PC-3 (cell line): ENCODE measurements around the gene RPS3. TPM values are rescaled to one million over a fixed set of nuclear protein-coding genes. Genes with fewer than 3 reads are reported as not detected.
A peak's percentile ranks its signal among the peaks of the same experiment; 100 is the strongest.

ENCODE experiments used
- ATAC-seq: fragments of 200-7000 bp; cut with Tn5 transposase; 2 replicates; pipeline ENCODE4 v1.9.1; 2020; ENCODE audit warnings: mild to moderate bottlenecking, moderate library complexity
- BruUV-seq: library from RNA; stranded (reverse); fragments of 400-500 nt; replicated peaks from 2 replicates; lab custom pipeline; 2021; lab: Mats Ljungman, UMichigan
- CTCF ChIA-PET: fragments of 300-600 bp; sonication (Branson Sonifier 250); formaldehyde crosslinking; loops from one replicate; lab custom pipeline; 2022; ENCODE audit warnings: antibody characterized with exemption; lab: Charles Lee
- POLR2A ChIA-PET: fragments of 300-600 bp; sonication (Branson Sonifier 250); formaldehyde crosslinking; loops from one replicate; lab custom pipeline; 2022; ENCODE audit warnings: antibody characterized with exemption; ENCODE audit not compliant: unreplicated experiment; lab: Charles Lee
- DNase-seq: peaks from one replicate; pipeline ENCODE4 v3.0.0-alpha.2; 2015
- H2AFZ ChIP-seq: fragments of 300-600 bp; sonication (generic); 2 replicates; pipeline ENCODE4 v1.6.0; 2016; ENCODE audit warnings: antibody characterized with exemption, low read length
- H3F3A ChIP-seq: fragments of 300-600 bp; sonication (generic); one replicate; pipeline ENCODE4 v1.6.0; 2017; ENCODE audit warnings: antibody characterized with exemption, low read length, control low read depth, mild to moderate bottlenecking; ENCODE audit not compliant: unreplicated experiment
- H3K27ac ChIP-seq: fragments of 300-600 bp; sonication (generic); 2 replicates; pipeline ENCODE4 v1.5.1; 2016; ENCODE audit warnings: mild to moderate bottlenecking, low read length
- H3K27me3 ChIP-seq: fragments of 300-600 bp; sonication (generic); 2 replicates; pipeline ENCODE4 v1.6.1; 2016; ENCODE audit warnings: low read length, mixed read lengths
- H3K36me3 ChIP-seq: fragments of 300-600 bp; sonication (generic); 2 replicates; pipeline ENCODE4 v1.6.1; 2016; ENCODE audit warnings: low read depth, mixed run types, low read length, mixed read lengths
- H3K4me1 ChIP-seq: fragments of 300-600 bp; sonication (generic); 2 replicates; pipeline ENCODE4 v1.5.1; 2016; ENCODE audit warnings: low read length; ENCODE audit not compliant: insufficient read depth
- H3K4me2 ChIP-seq: fragments of 300-600 bp; sonication (generic); 2 replicates; pipeline ENCODE4 v1.6.0; 2016; ENCODE audit warnings: low read length
- H3K4me3 ChIP-seq: fragments of 300-600 bp; sonication (generic); 2 replicates; pipeline ENCODE4 v1.5.1; 2016; ENCODE audit warnings: mild to moderate bottlenecking, low read length, mixed read lengths
- H3K79me2 ChIP-seq: fragments of 300-600 bp; sonication (generic); 2 replicates; pipeline ENCODE4 v1.6.1; 2017; ENCODE audit warnings: low read length, mixed read lengths
- H3K9ac ChIP-seq: fragments of 300-600 bp; sonication (generic); 2 replicates; pipeline ENCODE4 v1.6.0; 2016; ENCODE audit warnings: mild to moderate bottlenecking, low read length
- H3K9me2 ChIP-seq: fragments of 300-600 bp; sonication (generic); replicated peaks from 2 replicates; pipeline ENCODE4 v1.6.1; 2016; ENCODE audit warnings: mixed run types, low read length, mixed read lengths
- H3K9me3 ChIP-seq: fragments of 300-600 bp; sonication (generic); 2 replicates; pipeline ENCODE4 v1.6.1; 2016; ENCODE audit warnings: low read length, mixed read lengths
- H4K20me1 ChIP-seq: fragments of 300-600 bp; sonication (generic); 2 replicates; pipeline ENCODE4 v1.6.1; 2016; ENCODE audit warnings: low read length, mixed read lengths
- EZH2 ChIP-seq: fragments of 300-600 bp; sonication (generic); IDR thresholded peaks from one replicate; pipeline ENCODE4 v1.6.1; 2017; ENCODE audit warnings: antibody characterized with exemption, mild to moderate bottlenecking, low read length; ENCODE audit not compliant: unreplicated experiment
- EZH2phosphoT487 ChIP-seq: fragments of 300-600 bp; sonication (generic); IDR thresholded peaks from 2 replicates; pipeline ENCODE4 v1.6.1; 2018; ENCODE audit warnings: mild to moderate bottlenecking, antibody characterized with exemption, low read length, borderline replicate concordance
- intact Hi-C: fragments of 100-400 bp; cut with micrococcal nuclease; formaldehyde crosslinking; loops from 2 replicates; pipeline ENCODE4 v1.9.0; 2023
- total RNA-seq: library from RNA; depleted of rRNA; stranded (reverse); fragments of >200 nt; gene quantifications from 2 replicates; pipeline ENCODE4 v1.2.3, GENCODE V29; 2014
- TF ChIP-seq, protein P1 (sequence below): fragments of 300-600 bp; sonication (generic); conservative IDR thresholded peaks from 2 replicates; pipeline ENCODE4 v1.5.1; 2017; ENCODE audit warnings: antibody characterized with exemption, low read depth, mild to moderate bottlenecking, low read length

Gene RPS3
- total RNA-seq, 1 experiment from 2014 or later = 2,018 TPM

- no peak overlapping the region for H3K4me2 ChIP-seq
- intact Hi-C loops = loop anchor here (2.0 kb wide), 3 partner anchors 18 to 56 kb away; no protein-coding TSS in a partner anchor
- H4K20me1 ChIP-seq = no peaks in the 10 kb centered on the region
- peaks cover 41% of the 10 kb centered on the region for H3K4me1 ChIP-seq
- H2AFZ ChIP-seq = peak overlapping the region; percentile 77
- no peaks in the 10 kb centered on the region for H3K27me3 ChIP-seq
- BruUV-seq = no TSS peak
- ATAC-seq (no peak), DNase-seq (no peak)
- H3K9me3 ChIP-seq = no peaks in the 10 kb centered on the region
- CTCF ChIA-PET = interaction anchor here (0.7 kb wide), 1 partner anchor 534 kb away, joined by 4 read pairs; no protein-coding TSS in a partner anchor
- H3K9me2 ChIP-seq = no peaks in the 10 kb centered on the region
- no peak overlapping the region for H3K9ac ChIP-seq
- POLR2A ChIA-PET = no interaction called here
- H3K79me2 ChIP-seq = no peaks in the 10 kb centered on the region
- H3F3A ChIP-seq = peaks cover 11% of the 10 kb centered on the region
- H3K4me3 ChIP-seq = no peak overlapping the region
- no peak overlapping the region for H3K27ac ChIP-seq
- no peaks in the 10 kb centered on the region for H3K36me3 ChIP-seq
- TF ChIP-seq, protein P1, sequence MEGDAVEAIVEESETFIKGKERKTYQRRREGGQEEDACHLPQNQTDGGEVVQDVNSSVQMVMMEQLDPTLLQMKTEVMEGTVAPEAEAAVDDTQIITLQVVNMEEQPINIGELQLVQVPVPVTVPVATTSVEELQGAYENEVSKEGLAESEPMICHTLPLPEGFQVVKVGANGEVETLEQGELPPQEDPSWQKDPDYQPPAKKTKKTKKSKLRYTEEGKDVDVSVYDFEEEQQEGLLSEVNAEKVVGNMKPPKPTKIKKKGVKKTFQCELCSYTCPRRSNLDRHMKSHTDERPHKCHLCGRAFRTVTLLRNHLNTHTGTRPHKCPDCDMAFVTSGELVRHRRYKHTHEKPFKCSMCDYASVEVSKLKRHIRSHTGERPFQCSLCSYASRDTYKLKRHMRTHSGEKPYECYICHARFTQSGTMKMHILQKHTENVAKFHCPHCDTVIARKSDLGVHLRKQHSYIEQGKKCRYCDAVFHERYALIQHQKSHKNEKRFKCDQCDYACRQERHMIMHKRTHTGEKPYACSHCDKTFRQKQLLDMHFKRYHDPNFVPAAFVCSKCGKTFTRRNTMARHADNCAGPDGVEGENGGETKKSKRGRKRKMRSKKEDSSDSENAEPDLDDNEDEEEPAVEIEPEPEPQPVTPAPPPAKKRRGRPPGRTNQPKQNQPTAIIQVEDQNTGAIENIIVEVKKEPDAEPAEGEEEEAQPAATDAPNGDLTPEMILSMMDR = no peak
- TF ChIP-seq EZH2 = no peak
- TF ChIP-seq EZH2phosphoT487 = no peak
Measured at GRCh38 chr11:75389276-75389605, 10.1 kb upstream of the RPS3 start.

- Histone ChIP-seq H3K4me2 (no peak overlapping the region), H3K9me3 (no peaks in the 10 kb centered on the region), H3K79me2 (no peaks in the 10 kb centered on the region), H4K20me1 (no peaks in the 10 kb centered on the region), H3K9me2 (no peaks in the 10 kb centered on the region), H3K27ac (no peak overlapping the region), H3K4me1 (peaks cover 35% of the 10 kb centered on the region), H3K4me3 (no peak overlapping the region), H3K27me3 (no peaks in the 10 kb centered on the region), H2AFZ (no peak overlapping the region), H3F3A (peaks cover 11% of the 10 kb centered on the region), H3K36me3 (no peaks in the 10 kb centered on the region), H3K9ac (no peak overlapping the region)
- no TSS peak for BruUV-seq
- no peak for DNase-seq
- TF ChIP-seq, protein P1 = no peak
- TF ChIP-seq EZH2phosphoT487 (no peak), EZH2 (no peak)
- ATAC-seq = no peak
- intact Hi-C loops = loop anchor here (2.0 kb wide), 3 partner anchors 17 to 55 kb away; no protein-coding TSS in a partner anchor
- ChIA-PET POLR2A (no interaction called here), CTCF (interaction anchor here (0.6 to 0.7 kb wide), 4 partner anchors 13 to 535 kb away, joined by 3 to 9 read pairs (median 6); no protein-coding TSS in a partner anchor)
Measured at GRCh38 chr11:75389925-75390324, 9.4 kb upstream of the RPS3 start.

DNA sequence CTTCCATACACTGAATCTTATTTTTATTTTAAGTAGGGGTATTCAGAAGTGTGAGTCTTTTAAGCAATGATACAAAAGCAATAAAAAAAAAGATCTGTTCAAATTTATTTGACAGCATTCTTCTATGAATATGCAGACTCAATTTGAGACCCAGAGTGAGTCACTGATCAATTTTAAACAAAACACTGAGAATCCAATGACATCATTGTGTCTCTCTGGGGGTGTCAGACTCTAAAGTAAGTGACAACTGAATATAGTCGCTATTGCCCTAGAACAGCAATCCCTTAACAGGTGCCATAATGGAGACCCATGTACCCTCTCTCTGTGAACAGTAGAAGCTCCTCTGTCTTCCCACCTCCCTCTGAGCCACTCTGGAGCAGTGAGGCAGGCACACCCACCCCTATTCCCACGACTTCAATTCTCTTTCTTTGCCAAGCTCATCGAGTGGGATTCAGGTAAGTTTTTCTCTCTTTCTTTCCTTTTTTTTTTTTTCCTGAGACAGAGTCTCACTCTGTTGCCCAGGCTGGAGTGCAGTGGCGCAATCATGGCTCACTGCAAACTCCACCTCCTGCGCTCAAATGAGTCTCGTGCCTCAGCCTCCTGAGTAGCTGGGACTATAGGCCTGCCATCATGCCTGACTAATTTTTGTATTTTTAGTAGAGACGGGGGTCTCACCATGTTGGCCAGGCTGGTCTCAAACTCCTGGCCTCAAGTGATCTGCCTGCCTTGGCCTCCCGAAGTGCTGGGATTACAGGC lies 5.1 kb upstream of the RPS3 start:
- Histone ChIP-seq H3K4me1 (peaks cover 6% of the 10 kb centered on the region), H3K9ac (no peak overlapping the region), H3K27ac (no peak overlapping the region), H4K20me1 (no peaks in the 10 kb centered on the region), H3F3A (no peaks in the 10 kb centered on the region), H3K9me3 (no peaks in the 10 kb centered on the region), H3K36me3 (no peaks in the 10 kb centered on the region), H2AFZ (no peak overlapping the region), H3K4me3 (no peak overlapping the region), H3K27me3 (no peaks in the 10 kb centered on the region), H3K9me2 (no peaks in the 10 kb centered on the region), H3K4me2 (no peak overlapping the region), H3K79me2 (peaks cover under 1% of the 10 kb centered on the region; the same call in 1 of the 2 replicates)
- ChIA-PET POLR2A (no interaction called here), CTCF (no interaction called here)
- TF ChIP-seq, protein P1 = no peak
- TF ChIP-seq EZH2 (no peak), EZH2phosphoT487 (no peak)
- ATAC-seq (no peak), DNase-seq (no peak)
- BruUV-seq = no TSS peak
- intact Hi-C loops = no loop called here
